CD4-positive, alpha-beta T cell (primary cell): ENCODE measurements around the gene STARD3. TPM values are rescaled to one million over a fixed set of nuclear protein-coding genes. Genes with fewer than 3 reads are reported as not detected.

Experiments
- ATAC-seq: fragments of 200-7000 bp; cut with Tn5 transposase; one replicate; pipeline ENCODE4 v1.10.0; 2022; ENCODE audit warnings: mild to moderate bottlenecking; ENCODE audit not compliant: poor library complexity
- CTCF ChIA-PET: fragments of 350-600 bp; sonication (Branson Sonifier 250); formaldehyde crosslinking; loops from one replicate; lab custom pipeline; 2021; ENCODE audit warnings: antibody characterized with exemption, inconsistent platforms; lab: Charles Lee
- POLR2A ChIA-PET: fragments of 350-600 bp; sonication (Branson Sonifier 250); formaldehyde crosslinking; loops from one replicate; lab custom pipeline; 2021; ENCODE audit warnings: antibody characterized with exemption, inconsistent platforms; lab: Charles Lee
- DNase-seq, 14 experiments: peaks; one replicate each; pipeline ENCODE4 v3.0.0-alpha.2; 2013 to 2020; ENCODE audit warnings: mixed read lengths in 2 of 14
- H3K27ac ChIP-seq, 2 donors: one replicate each; pipeline versions ENCODE4 v1.5.1 to v1.7.0; 2013; ENCODE audit warnings: low read length in 2 of 2, low read depth in 1 of 2, mild to moderate bottlenecking in 1 of 2
- H3K27me3 ChIP-seq, 2 experiments: 1 replicate in 1 of 2; 2 replicates in 1 of 2; pipeline versions ENCODE4 v1.6.1 to v1.7.0; 2013; ENCODE audit warnings: low read length in 2 of 2, control low read depth in 1 of 2, mild to moderate bottlenecking in 1 of 2, moderate library complexity in 1 of 2; ENCODE audit not compliant: insufficient read depth in 2 of 2, control insufficient read depth in 1 of 2
- H3K36me3 ChIP-seq: one replicate; pipeline ENCODE4 v1.6.1; 2013; ENCODE audit warnings: low read length, control low read depth; ENCODE audit not compliant: insufficient read depth
- H3K4me1 ChIP-seq: one replicate; pipeline ENCODE4 v1.6.1; 2013; ENCODE audit warnings: low read length, control low read depth; ENCODE audit not compliant: insufficient read depth
- H3K4me3 ChIP-seq: one replicate; pipeline ENCODE4 v1.5.1; 2013; ENCODE audit warnings: mild to moderate bottlenecking, low read length, moderate library complexity
- H3K9me3 ChIP-seq, 2 experiments: 1 replicate in 1 of 2; 2 replicates in 1 of 2; pipeline versions ENCODE4 v1.6.1 to v1.7.0; 2013; ENCODE audit warnings: low read length in 2 of 2, mild to moderate bottlenecking in 2 of 2, control low read depth in 1 of 2, moderate library complexity in 1 of 2; ENCODE audit not compliant: control insufficient read depth in 1 of 2, insufficient read depth in 1 of 2
- H3K27ac Mint-ChIP-seq: one replicate; pipeline ENCODE4 v1.8.0; 2020; ENCODE audit warnings: mixed read lengths
- H3K27me3 Mint-ChIP-seq: one replicate; pipeline ENCODE4 v1.8.0; 2021; ENCODE audit warnings: mixed read lengths
- H3K36me3 Mint-ChIP-seq: one replicate; pipeline ENCODE4 v1.8.0; 2021; ENCODE audit warnings: low read depth, mixed read lengths
- H3K4me1 Mint-ChIP-seq: one replicate; pipeline ENCODE4 v1.8.0; 2021; ENCODE audit warnings: low read depth, mixed read lengths
- H3K4me3 Mint-ChIP-seq: one replicate; pipeline ENCODE4 v1.8.0; 2020; ENCODE audit warnings: mild to moderate bottlenecking, mixed read lengths
- H3K9me3 Mint-ChIP-seq: one replicate; pipeline ENCODE4 v1.8.0; 2020; ENCODE audit warnings: mixed read lengths
- CTCF ChIP-seq: fragments of 200-600 bp; IDR thresholded peaks from one replicate; pipeline ENCODE4 v1.8.0; 2022; ENCODE audit warnings: antibody characterized with exemption, mild to moderate bottlenecking
- intact Hi-C, 2 experiments: fragments of 100-400 bp; cut with DNase I in 1 of 2; cut with micrococcal nuclease in 1 of 2; formaldehyde crosslinking; loops; one replicate each; pipeline versions ENCODE4 v1.15.1 to v1.9.0; 2023 to 2025; cut with DNase I, micrococcal nuclease
- total RNA-seq, 174 experiments: library from RNA in 2 of 174; stranded (reverse) in 2 of 174; gene quantifications; one replicate each; pipeline ENCODE4 v1.2.3 and lab custom pipeline; 2021 to 2026

STARD3 gene
- total RNA-seq, 2 experiments from 2014 or later, result 96.5 to 99.9 TPM

- Mint-ChIP-seq H3K36me3 (peaks cover 4% of the 10 kb centered on the region), H3K27ac (peak overlapping the region; percentile 91), H3K9me3 (no peaks in the 10 kb centered on the region), H3K27me3 (peaks cover 10% of the 10 kb centered on the region), H3K4me3 (no peak overlapping the region), H3K4me1 (peaks cover 56% of the 10 kb centered on the region)
- POLR2A ChIA-PET, result interaction anchor here (5.3 kb wide), 1 partner anchor 13 kb away, joined by 23 read pairs; the partner anchor contains the start of gene PGAP3
- no peak for ATAC-seq
- Histone ChIP-seq H3K4me3 (no peak overlapping the region), H3K36me3 (no peaks in the 10 kb centered on the region), H3K27ac (no peak overlapping the region), H3K4me1 (peaks cover 56% of the 10 kb centered on the region), H3K27me3 (peaks cover 5 to 10% of the 10 kb centered on the region in 2 experiments), H3K9me3 (no peaks in the 10 kb centered on the region)
- CTCF ChIA-PET, result interaction anchor here (1.6 kb wide), 1 partner anchor 55 kb away, joined by 3 read pairs; the partner anchor contains the start of gene MIEN1
- no peak for TF ChIP-seq CTCF
- intact Hi-C loops, result loop anchor here in 1 of 2 experiments (5.0 kb wide), 1 partner anchor 57 kb away; the partner anchor contains the start of gene MIEN1
- no peak for DNase-seq
Observed at GRCh38 chr17:39674702-39675389, 37.9 kb downstream of the STARD3 start.

GRCh38 chr17:39675390-39676082, 38.6 kb downstream of the STARD3 start:
- DNase-seq, result no peak
- TF ChIP-seq CTCF, result no peak
- no peaks in the 10 kb centered on the region for H3K9me3 Mint-ChIP-seq
- no peak for ATAC-seq
- intact Hi-C loops, result loop anchor here in 1 of 2 experiments (5.0 kb wide), 1 partner anchor 57 kb away; the partner anchor contains the start of gene MIEN1
- H3K27ac ChIP-seq, result peak overlapping the region; percentile 44 to 52
- H3K27me3 ChIP-seq, result peaks cover under 1 to 4% of the 10 kb centered on the region in 2 experiments
- no peaks in the 10 kb centered on the region for H3K9me3 ChIP-seq
- peaks cover 63% of the 10 kb centered on the region for H3K4me1 Mint-ChIP-seq
- no peaks in the 10 kb centered on the region for H3K36me3 ChIP-seq
- H3K36me3 Mint-ChIP-seq, result peaks cover 11% of the 10 kb centered on the region
- H3K27ac Mint-ChIP-seq, result peak overlapping the region; percentile 91
- POLR2A ChIA-PET, result interaction anchor here (0.9 to 5.3 kb wide), 2 partner anchors 12 to 54 kb away, joined by 3 to 23 read pairs; partner anchors contain the start of gene PGAP3
- H3K4me1 ChIP-seq, result peaks cover 63% of the 10 kb centered on the region
- CTCF ChIA-PET, result interaction anchor here (1.5 to 1.6 kb wide), 2 partner anchors 54 to 55 kb away, joined by 3 to 7 read pairs; partner anchors contain the start of gene MIEN1
- peak overlapping the region; percentile 49 for H3K4me3 Mint-ChIP-seq
- H3K27me3 Mint-ChIP-seq, result peaks cover 7% of the 10 kb centered on the region
- no peak overlapping the region for H3K4me3 ChIP-seq

- peaks cover 5% of the 10 kb centered on the region for H3K27me3 Mint-ChIP-seq
- H3K4me1 Mint-ChIP-seq, result peaks cover 65% of the 10 kb centered on the region
- no peaks in the 10 kb centered on the region for H3K9me3 Mint-ChIP-seq
- no peaks in the 10 kb centered on the region for H3K36me3 ChIP-seq
- H3K36me3 Mint-ChIP-seq, result peaks cover 17% of the 10 kb centered on the region
- DNase-seq (peak in 12 of 14 experiments; percentile 22 to 90 (median 48)), ATAC-seq (peak; percentile 77)
- no peak overlapping the region for H3K4me3 ChIP-seq
- peaks cover 69% of the 10 kb centered on the region for H3K4me1 ChIP-seq
- CTCF ChIA-PET, result interaction anchor here (1.4 to 1.5 kb wide), 2 partner anchors 11 to 55 kb away, joined by 3 to 7 read pairs; partner anchors contain the start of gene PGAP3
- H3K4me3 Mint-ChIP-seq, result peak overlapping the region; percentile 49
- intact Hi-C loops, result loop anchor here in 1 of 2 experiments (5.0 kb wide), 1 partner anchor 56 kb away; the partner anchor contains the start of gene MIEN1
- peak overlapping the region; percentile 44 to 52 for H3K27ac ChIP-seq
- no peaks in the 10 kb centered on the region for H3K27me3 ChIP-seq
- no peaks in the 10 kb centered on the region for H3K9me3 ChIP-seq
- peak overlapping the region; percentile 91 for H3K27ac Mint-ChIP-seq
- POLR2A ChIA-PET, result interaction anchor here (0.9 to 5.3 kb wide), 2 partner anchors 12 to 53 kb away, joined by 3 to 23 read pairs; partner anchors contain the start of gene PGAP3
- no peak for TF ChIP-seq CTCF
Observed at GRCh38 chr17:39676198-39676819, 39.4 kb downstream of the STARD3 start.
